WTC11 (cell line): ENCODE results near the gene EFCC1. TPM values are rescaled to one million over a fixed set of nuclear protein-coding genes. Genes with fewer than 3 reads are reported as not detected.
A peak's percentile ranks its signal among the peaks of the same experiment; 100 is the strongest.

Experiments used
- ATAC-seq: fragments of 200-7000 bp; cut with Tn5 transposase; 2 replicates; pipeline ENCODE4 v1.10.0; 2021; ENCODE audit warnings: mild to moderate bottlenecking, moderate library complexity
- CTCF ChIA-PET: fragments of 300-600 bp; sonication (Branson Sonifier 250); formaldehyde crosslinking; loops from one replicate; lab custom pipeline; 2021; ENCODE audit warnings: antibody characterized with exemption; lab: Charles Lee
- POLR2A ChIA-PET: fragments of 350-600 bp; sonication (Branson Sonifier 250); formaldehyde crosslinking; loops from one replicate; lab custom pipeline; 2021; ENCODE audit warnings: antibody characterized with exemption; lab: Charles Lee
- DNase-seq: peaks from one replicate; pipeline ENCODE4 v3.0.0; 2021; ENCODE audit warnings: low spot score
- H3K27ac Mint-ChIP-seq: 2 replicates; pipeline ENCODE4 v1.8.0; 2021; ENCODE audit warnings: mixed read lengths
- H3K27me3 Mint-ChIP-seq: 2 replicates; pipeline ENCODE4 v1.8.0; 2021; ENCODE audit warnings: low read depth, mild to moderate bottlenecking, moderate library complexity, mixed read lengths
- H3K36me3 Mint-ChIP-seq: 2 replicates; pipeline ENCODE4 v1.8.0; 2021; ENCODE audit warnings: mixed read lengths
- H3K4me1 Mint-ChIP-seq: 2 replicates; pipeline ENCODE4 v1.8.0; 2022; ENCODE audit warnings: mixed read lengths
- H3K4me3 Mint-ChIP-seq: 2 replicates; pipeline ENCODE4 v1.8.0; 2021; ENCODE audit warnings: mild to moderate bottlenecking, moderate library complexity, mixed read lengths
- H3K9me3 Mint-ChIP-seq: 2 replicates; pipeline ENCODE4 v1.8.0; 2021; ENCODE audit warnings: mixed read lengths
- ARID4B ChIP-seq: sonication (generic); formaldehyde crosslinking; IDR thresholded peaks from 2 replicates; pipeline ENCODE4 v1.8.0; 2023; ENCODE audit warnings: missing genetic modification reagents, mild to moderate bottlenecking, borderline replicate concordance
- CREM ChIP-seq: sonication (generic); formaldehyde crosslinking; IDR thresholded peaks from 2 replicates; pipeline ENCODE4 v1.8.1; 2022; ENCODE audit warnings: mild to moderate bottlenecking, missing genetic modification reagents, moderate library complexity
- ESRRA ChIP-seq: sonication (generic); formaldehyde crosslinking; IDR thresholded peaks from 2 replicates; pipeline ENCODE4 v1.8.1; 2022; ENCODE audit warnings: mild to moderate bottlenecking, missing genetic modification reagents, borderline replicate concordance
- FOXK1 ChIP-seq: sonication (generic); formaldehyde crosslinking; IDR thresholded peaks from 2 replicates; pipeline ENCODE4 v1.8.0; 2022; ENCODE audit warnings: mild to moderate bottlenecking, moderate library complexity, missing genetic modification reagents
- MAX ChIP-seq: sonication (generic); formaldehyde crosslinking; IDR thresholded peaks from 2 replicates; pipeline ENCODE4 v1.8.0; 2022; ENCODE audit warnings: mild to moderate bottlenecking, missing genetic modification reagents
- NFE2L1 ChIP-seq: sonication (generic); formaldehyde crosslinking; IDR thresholded peaks from 2 replicates; pipeline ENCODE4 v1.8.1; 2023; ENCODE audit warnings: missing genetic modification reagents
- NR2C2 ChIP-seq: sonication (generic); formaldehyde crosslinking; IDR thresholded peaks from 2 replicates; pipeline ENCODE4 v1.8.0; 2022; ENCODE audit warnings: mild to moderate bottlenecking, missing genetic modification reagents
- PRDM15 ChIP-seq: sonication (generic); formaldehyde crosslinking; IDR thresholded peaks from 2 replicates; pipeline ENCODE4 v1.8.0; 2022; ENCODE audit warnings: missing genetic modification reagents
- PREB ChIP-seq: sonication (generic); formaldehyde crosslinking; IDR thresholded peaks from 2 replicates; pipeline ENCODE4 v1.8.1; 2022; ENCODE audit warnings: mild to moderate bottlenecking, missing genetic modification reagents, moderate library complexity, borderline replicate concordance
- SP1 ChIP-seq: sonication (generic); formaldehyde crosslinking; conservative IDR thresholded peaks from 2 replicates; pipeline ENCODE4 v1.8.1; 2022; ENCODE audit warnings: missing genetic modification reagents
- TCF7 ChIP-seq: sonication (generic); formaldehyde crosslinking; IDR thresholded peaks from 2 replicates; pipeline ENCODE4 v1.8.0; 2022; ENCODE audit warnings: mild to moderate bottlenecking, low read depth, missing genetic modification reagents, moderate library complexity
- TEAD4 ChIP-seq: sonication (generic); formaldehyde crosslinking; IDR thresholded peaks from 2 replicates; pipeline ENCODE4 v1.8.0; 2022; ENCODE audit warnings: mild to moderate bottlenecking, missing genetic modification reagents
- TP53 ChIP-seq: sonication (generic); formaldehyde crosslinking; IDR thresholded peaks from 2 replicates; pipeline ENCODE4 v1.8.1; 2023; ENCODE audit warnings: mild to moderate bottlenecking, missing genetic modification reagents
- ZNF317 ChIP-seq: sonication (generic); formaldehyde crosslinking; IDR thresholded peaks from 2 replicates; pipeline ENCODE4 v1.8.1; 2023; ENCODE audit warnings: low read depth, mild to moderate bottlenecking, moderate library complexity, missing genetic modification reagents, borderline replicate concordance
- ZNF396 ChIP-seq: fragments of 250-450 bp; sonication (Bioruptor Pico); IDR thresholded peaks from 2 replicates; pipeline ENCODE4 v1.8.0; 2021; ENCODE audit warnings: mild to moderate bottlenecking, moderate library complexity, borderline replicate concordance
- ZNF423 ChIP-seq: fragments of 250-450 bp; sonication (Bioruptor Pico); IDR thresholded peaks from 2 replicates; pipeline ENCODE4 v2.1.2; 2022; ENCODE audit warnings: mild to moderate bottlenecking, moderate library complexity
- ZNF512 ChIP-seq: sonication (generic); formaldehyde crosslinking; IDR thresholded peaks from 2 replicates; pipeline ENCODE4 v1.8.1; 2022; ENCODE audit warnings: missing genetic modification reagents, borderline replicate concordance
- ZSCAN18 ChIP-seq: fragments of 250-450 bp; sonication (Bioruptor Pico); IDR thresholded peaks from 2 replicates; pipeline ENCODE4 v2.1.2; 2022; ENCODE audit warnings: mild to moderate bottlenecking, moderate library complexity
- total RNA-seq: library from RNA; stranded (reverse); gene quantifications from 3 replicates; pipeline ENCODE4 v1.2.3, GENCODE V29; 2021

Gene EFCC1
- total RNA-seq, 1 experiment from 2014 or later: 0.31 TPM

- TF ChIP-seq ZNF512 (CRISPR knock-in tag): no peak
- TF ChIP-seq ZNF396: no peak
- TF ChIP-seq ZNF317 (CRISPR knock-in tag): no peak
- no peak for TF ChIP-seq NFE2L1
- TF ChIP-seq PRDM15: no peak
- TF ChIP-seq ARID4B (CRISPR knock-in tag): no peak
- TF ChIP-seq SP1: no peak
- no peak for TF ChIP-seq NR2C2
- no peak for TF ChIP-seq CREM
- no peak for TF ChIP-seq ESRRA (CRISPR knock-in tag)
- no peak for TF ChIP-seq PREB (CRISPR knock-in tag)
- TF ChIP-seq ZSCAN18 (CRISPR knock-in tag): no peak
- no peak for TF ChIP-seq ZNF423
- TF ChIP-seq TP53: no peak
- TF ChIP-seq MAX: no peak
- no peak for TF ChIP-seq FOXK1 (CRISPR knock-in tag)
- TF ChIP-seq TCF7 (CRISPR knock-in tag): no peak
- no peak for TF ChIP-seq TEAD4 (CRISPR knock-in tag)
- no peaks in the 10 kb centered on the region for H3K9me3 Mint-ChIP-seq
- CTCF ChIA-PET: no interaction called here
- POLR2A ChIA-PET: no interaction called here
- H3K27me3 Mint-ChIP-seq: peaks cover 10% of the 10 kb centered on the region
- H3K4me1 Mint-ChIP-seq: no peaks in the 10 kb centered on the region
- peak overlapping the region; percentile 41; the same call in 1 of the 2 replicates for H3K27ac Mint-ChIP-seq
- H3K4me3 Mint-ChIP-seq: no peak overlapping the region
- H3K36me3 Mint-ChIP-seq: no peaks in the 10 kb centered on the region
- DNase-seq (no peak), ATAC-seq (no peak)
Measured at GRCh38 chr3:129082026-129082425, 80.9 kb downstream of the EFCC1 start.
